HG02852 (cell line): ENCODE data around the gene NBPF3.
"Not testable (repeated sequence)": the region's sequence is repeated elsewhere in the genome, so short reads cannot be mapped to it uniquely, and the experiment has no call there.

Experiments
- ATAC-seq: cut with Tn5 transposase; IDR thresholded peaks from one replicate; pipeline ENCODE4 v1.9.1; 2021; ENCODE audit warnings: mild to moderate bottlenecking, moderate library complexity; ENCODE audit not compliant: unreplicated experiment

NBPF3 gene

GRCh38 chr1:21511579-21512522 is 71.9 kb downstream of the NBPF3 start:
- ATAC-seq = no peak

- ATAC-seq = peak; percentile 77
Measured at GRCh38 chr1:21514245-21514644, 74.3 kb downstream of the NBPF3 start.

- no peak for ATAC-seq
Measured at GRCh38 chr1:21517161-21517589, 77.2 kb downstream of the NBPF3 start.

- no peak for ATAC-seq
Measured at GRCh38 chr1:21517660-21518480, 77.9 kb downstream of the NBPF3 start.

- ATAC-seq = no peak
Measured at GRCh38 chr1:21518774-21519455, 79.0 kb downstream of the NBPF3 start.

GRCh38 chr1:21519486-21520070 is 79.6 kb downstream of the NBPF3 start:
- ATAC-seq = not testable (repeated sequence)

- no peak for ATAC-seq
Measured at GRCh38 chr1:21520899-21521716, 81.2 kb downstream of the NBPF3 start.

- no peak for ATAC-seq
Measured at GRCh38 chr1:21521717-21522060, 81.8 kb downstream of the NBPF3 start.

GRCh38 chr1:21522525-21523038 is 82.6 kb downstream of the NBPF3 start:
- ATAC-seq = no peak

- ATAC-seq = no peak
Measured at GRCh38 chr1:21523297-21523813, 83.4 kb downstream of the NBPF3 start.

GRCh38 chr1:21524220-21524619 is 84.3 kb downstream of the NBPF3 start:
- ATAC-seq = no peak

GRCh38 chr1:21524686-21525339 is 84.9 kb downstream of the NBPF3 start:
- ATAC-seq = no peak

GRCh38 chr1:21525340-21525717 is 85.4 kb downstream of the NBPF3 start:
- no peak for ATAC-seq

GRCh38 chr1:21526441-21526840 is 86.5 kb downstream of the NBPF3 start:
- ATAC-seq = no peak

- no peak for ATAC-seq
Measured at GRCh38 chr1:21530368-21531016, 90.6 kb downstream of the NBPF3 start.

GRCh38 chr1:21531241-21531640 is 91.3 kb downstream of the NBPF3 start:
- ATAC-seq = no peak

- ATAC-seq = no peak
Measured at GRCh38 chr1:21532496-21532895, 92.6 kb downstream of the NBPF3 start.

GRCh38 chr1:21532992-21533534 is 93.1 kb downstream of the NBPF3 start:
- no peak for ATAC-seq
